Transverse colon (tissue), 4 donors: ENCODE results near the gene ANXA9.

Experiments
- CTCF ChIP-seq, 5 experiments: fragments of 200-600 bp in 3 of 5; fragments of 450-650 bp in 2 of 5; sonication (generic) in 3 of 5; IDR thresholded peaks; 1 replicate in 2 of 5; 2 replicates in 3 of 5; pipeline ENCODE4 v1.5.1; 2016 to 2017; ENCODE audit warnings: antibody characterized with exemption in 5 of 5, inconsistent platforms in 3 of 5, mild to moderate bottlenecking in 2 of 5, moderate library complexity in 1 of 5
- EP300 ChIP-seq: sonication (generic); formaldehyde crosslinking; IDR thresholded peaks from one replicate; pipeline ENCODE4 v1.6.1; 2017; ENCODE audit warnings: antibody characterized with exemption, low read depth
- POLR2A ChIP-seq: fragments of 450-650 bp; IDR thresholded peaks from one replicate; pipeline ENCODE4 v1.6.1; 2016; ENCODE audit warnings: antibody characterized with exemption, mild to moderate bottlenecking, moderate library complexity
- POLR2AphosphoS5 ChIP-seq, 3 donors: sonication (generic); formaldehyde crosslinking; IDR thresholded peaks; one replicate each; pipeline ENCODE4 v1.6.1; 2016; ENCODE audit warnings: antibody characterized with exemption in 3 of 3

GRCh38 chr1:150972417-150972940, 9.6 kb upstream of the ANXA9 start:
- no peak for TF ChIP-seq CTCF (IDR thresholded peaks at IDR 0.05)
- no peak for TF ChIP-seq EP300
- TF ChIP-seq POLR2A = no peak
- TF ChIP-seq POLR2AphosphoS5 (IDR thresholded peaks at IDR 0.05) = no peak
